GM18873 (cell line): ENCODE data around the gene SNRPB.

Experiments
- ATAC-seq: cut with Tn5 transposase; IDR thresholded peaks from one replicate; pipeline ENCODE4 v1.9.1; 2021; ENCODE audit warnings: mild to moderate bottlenecking, moderate library complexity, moderate number of reproducible peaks; ENCODE audit not compliant: unreplicated experiment, low FRiP score

SNRPB gene

GRCh38 chr20:2475850-2476741, 5.5 kb upstream of the SNRPB start:
- ATAC-seq = no peak

- no peak for ATAC-seq
Observed at GRCh38 chr20:2473516-2473915, 2.9 kb upstream of the SNRPB start.

- ATAC-seq = peak; percentile 27
Observed at GRCh38 chr20:2469991-2470422, 582 bp downstream of the SNRPB start.

GRCh38 chr20:2468581-2469407, 1.8 kb downstream of the SNRPB start:
- no peak for ATAC-seq

GRCh38 chr20:2467412-2467811, 3.2 kb downstream of the SNRPB start:
- no peak for ATAC-seq

GRCh38 chr20:2465100-2465499, 5.5 kb downstream of the SNRPB start:
- no peak for ATAC-seq

GRCh38 chr20:2463616-2464365, 6.8 kb downstream of the SNRPB start:
- no peak for ATAC-seq

GRCh38 chr20:2462484-2462883, 8.1 kb downstream of the SNRPB start:
- ATAC-seq = no peak

- ATAC-seq = no peak
Observed at GRCh38 chr20:2460752-2461424, 9.7 kb downstream of the SNRPB start.

- ATAC-seq = no peak
Observed at GRCh38 chr20:2459981-2460751, 10.4 kb downstream of the SNRPB start.

GRCh38 chr20:2458919-2459499, 11.6 kb downstream of the SNRPB start:
- no peak for ATAC-seq

GRCh38 chr20:2455771-2456497, 14.7 kb downstream of the SNRPB start:
- no peak for ATAC-seq

- no peak for ATAC-seq
Observed at GRCh38 chr20:2453792-2454191, 16.8 kb downstream of the SNRPB start.

- no peak for ATAC-seq
Observed at GRCh38 chr20:2451939-2452732, 18.5 kb downstream of the SNRPB start.

- ATAC-seq = no peak
Observed at GRCh38 chr20:2451422-2451821, 19.2 kb downstream of the SNRPB start.

GRCh38 chr20:2449386-2449785, 21.2 kb downstream of the SNRPB start:
- ATAC-seq = no peak

GRCh38 chr20:2446845-2447244, 23.7 kb downstream of the SNRPB start:
- ATAC-seq = no peak

- ATAC-seq = no peak
Observed at GRCh38 chr20:2431185-2431584, 39.4 kb downstream of the SNRPB start.
